A673 (cell line): ENCODE measurements around the gene PLCL1. TPM values are rescaled to one million over a fixed set of nuclear protein-coding genes. Genes with fewer than 3 reads are reported as not detected.

Experiments used
- BruUV-seq: library from RNA; stranded (reverse); fragments of 400-500 nt; replicated peaks from 2 replicates; lab custom pipeline; 2021; lab: Mats Ljungman, UMichigan
- CTCF ChIA-PET: fragments of 300-600 bp; sonication (Branson Sonifier 250); formaldehyde crosslinking; loops from one replicate; lab custom pipeline; 2022; ENCODE audit warnings: antibody characterized with exemption; lab: Charles Lee
- POLR2A ChIA-PET: fragments of 300-600 bp; sonication (Branson Sonifier 250); formaldehyde crosslinking; loops from one replicate; lab custom pipeline; 2022; ENCODE audit warnings: antibody characterized with exemption; ENCODE audit not compliant: low non-redundant PET; lab: Charles Lee
- DNase-seq: peaks from one replicate; pipeline ENCODE4 v3.0.0-alpha.2; 2015; ENCODE audit warnings: low spot score
- H3K27ac ChIP-seq: fragments of 200-600 bp; sonication (generic); 2 replicates; pipeline ENCODE4 v1.5.1; 2016; ENCODE audit warnings: mixed run types, low read depth, mild to moderate bottlenecking, mixed read lengths, antibody characterized with exemption, low read length; ENCODE audit not compliant: poor library complexity, severe bottlenecking
- H3K27me3 ChIP-seq: fragments of 200-600 bp; sonication (generic); replicated peaks from 2 replicates; pipeline ENCODE4 v1.6.1; 2017; ENCODE audit warnings: mixed run types, low read depth, mild to moderate bottlenecking, mixed read lengths, antibody characterized with exemption, low read length; ENCODE audit not compliant: insufficient read depth, poor library complexity
- H3K36me3 ChIP-seq: fragments of 200-600 bp; sonication (generic); 2 replicates; pipeline ENCODE4 v1.6.1; 2016; ENCODE audit warnings: mixed run types, mild to moderate bottlenecking, mixed read lengths, antibody characterized with exemption, low read length; ENCODE audit not compliant: insufficient read depth, poor library complexity, severe bottlenecking
- H3K4me1 ChIP-seq: fragments of 200-600 bp; sonication (generic); 2 replicates; pipeline ENCODE4 v1.6.1; 2017; ENCODE audit warnings: mixed run types, mild to moderate bottlenecking, mixed read lengths, antibody characterized with exemption, low read length; ENCODE audit not compliant: insufficient read depth, poor library complexity, severe bottlenecking
- H3K4me3 ChIP-seq: fragments of 200-600 bp; sonication (generic); 2 replicates; pipeline ENCODE4 v1.5.1; 2016; ENCODE audit warnings: low read depth, mixed run types, mild to moderate bottlenecking, mixed read lengths, low read length; ENCODE audit not compliant: poor library complexity, severe bottlenecking
- H3K9me3 ChIP-seq: fragments of 200-600 bp; sonication (generic); 2 replicates; pipeline ENCODE4 v1.6.1; 2016; ENCODE audit warnings: mixed run types, low read depth, mild to moderate bottlenecking, mixed read lengths, antibody characterized with exemption, low read length; ENCODE audit not compliant: poor library complexity, severe bottlenecking
- CTCF ChIP-seq: fragments of 300-800, 200-600 bp; sonication (generic); conservative IDR thresholded peaks from 2 replicates; pipeline ENCODE4 v1.5.1; 2017; ENCODE audit warnings: low read depth, mild to moderate bottlenecking, antibody characterized with exemption, low read length, moderate library complexity, mixed read lengths
- EZH2 ChIP-seq: fragments of 200-600 bp; sonication (generic); IDR thresholded peaks from 2 replicates; pipeline ENCODE4 v1.6.1; 2017; ENCODE audit warnings: borderline replicate concordance, low read depth, mild to moderate bottlenecking, mixed read lengths, antibody characterized with exemption, low read length; ENCODE audit not compliant: poor library complexity, severe bottlenecking
- intact Hi-C: fragments of 100-400 bp; cut with micrococcal nuclease; formaldehyde crosslinking; loops from one replicate; pipeline ENCODE4 v1.10.0; 2022; ENCODE audit not compliant: unreplicated experiment
- total RNA-seq: library from RNA; stranded (reverse); gene quantifications from 2 replicates; pipeline ENCODE4 v1.2.3, GENCODE V29; 2021

PLCL1 gene
- total RNA-seq, 1 experiment from 2014 or later = not detected

GRCh38 chr2:198060277-198060676, 255.9 kb downstream of the PLCL1 start:
- TF ChIP-seq EZH2 = no peak
- Histone ChIP-seq H3K27me3 (no peaks in the 10 kb centered on the region), H3K4me1 (no peaks in the 10 kb centered on the region), H3K4me3 (no peak overlapping the region), H3K9me3 (no peaks in the 10 kb centered on the region), H3K27ac (no peak overlapping the region), H3K36me3 (no peaks in the 10 kb centered on the region)
- ChIA-PET POLR2A (no interaction called here), CTCF (no interaction called here)
- intact Hi-C loops = no loop called here
- DNase-seq = no peak
- BruUV-seq = no TSS peak

- ChIA-PET CTCF (no interaction called here), POLR2A (no interaction called here)
- no peak for TF ChIP-seq CTCF
- TF ChIP-seq EZH2 = no peak
- no TSS peak for BruUV-seq
- Histone ChIP-seq H3K9me3 (no peaks in the 10 kb centered on the region), H3K27me3 (no peaks in the 10 kb centered on the region), H3K27ac (no peak overlapping the region), H3K4me3 (no peak overlapping the region), H3K36me3 (no peaks in the 10 kb centered on the region), H3K4me1 (no peaks in the 10 kb centered on the region)
- intact Hi-C loops = no loop called here
- DNase-seq = no peak
Measured at GRCh38 chr2:198062826-198063225, 258.4 kb downstream of the PLCL1 start.

DNA sequence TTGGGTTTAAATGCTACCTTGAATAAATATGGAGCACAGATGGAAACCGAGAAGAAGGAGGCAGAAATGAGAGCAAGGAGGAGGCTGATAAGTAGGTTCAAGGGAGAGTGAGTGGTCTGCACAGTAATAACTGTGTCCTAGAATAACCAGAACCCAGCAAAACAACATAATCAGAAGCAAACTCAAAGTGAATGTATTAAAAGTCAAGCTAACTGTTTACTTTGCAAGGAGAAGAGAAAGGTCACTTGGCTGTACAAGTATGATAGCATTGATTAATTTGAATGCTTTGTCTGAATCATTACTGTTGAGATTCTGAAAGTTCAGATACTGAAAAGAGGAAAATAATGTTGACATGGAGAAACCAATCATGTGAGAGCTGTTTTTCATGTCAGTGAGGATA, 258.8 kb downstream of the PLCL1 start:
- TF ChIP-seq EZH2 = no peak
- DNase-seq = no peak
- Histone ChIP-seq H3K9me3 (no peaks in the 10 kb centered on the region), H3K4me3 (no peak overlapping the region), H3K27ac (no peak overlapping the region), H3K4me1 (no peaks in the 10 kb centered on the region), H3K36me3 (no peaks in the 10 kb centered on the region), H3K27me3 (no peaks in the 10 kb centered on the region)
- BruUV-seq = no TSS peak
- CTCF ChIA-PET = no interaction called here
- POLR2A ChIA-PET = no interaction called here
- intact Hi-C loops = no loop called here

DNA sequence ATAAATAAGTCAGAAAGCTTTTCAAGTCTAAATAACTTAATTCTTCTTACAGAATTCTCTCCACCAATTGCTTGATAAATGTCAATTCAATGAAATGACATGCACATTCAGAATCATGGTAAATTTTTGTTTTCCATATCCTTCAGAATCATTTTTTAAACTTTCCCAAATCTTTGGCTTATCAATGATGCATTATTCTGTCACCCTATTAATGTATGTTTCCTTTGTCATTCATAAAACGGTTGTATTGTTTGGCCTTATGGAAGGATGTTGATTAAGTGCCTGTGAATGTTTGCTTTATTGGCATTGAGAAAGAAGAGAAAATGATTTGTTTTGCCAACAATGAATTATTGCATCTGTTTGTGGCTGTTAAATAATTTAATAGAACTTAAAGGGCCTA, 260.9 kb downstream of the PLCL1 start:
- BruUV-seq = no TSS peak
- Histone ChIP-seq H3K9me3 (no peaks in the 10 kb centered on the region), H3K27ac (no peak overlapping the region), H3K36me3 (no peaks in the 10 kb centered on the region), H3K4me3 (no peak overlapping the region), H3K27me3 (no peaks in the 10 kb centered on the region), H3K4me1 (no peaks in the 10 kb centered on the region)
- no peak for TF ChIP-seq CTCF
- TF ChIP-seq EZH2 = no peak
- ChIA-PET POLR2A (no interaction called here), CTCF (no interaction called here)
- no peak for DNase-seq
- intact Hi-C loops = no loop called here
